Activated CD8-positive, alpha-beta T cell treated with anti-CD3 and anti-CD28 coated beads for 36 hours (primary cell): ENCODE measurements around the gene OR10A3. TPM values are rescaled to one million over a fixed set of nuclear protein-coding genes. Genes with fewer than 3 reads are reported as not detected.

Experiments
- ATAC-seq: fragments of 200-7000 bp; cut with Tn5 transposase; one replicate; pipeline ENCODE4 v1.10.0; 2021; ENCODE audit warnings: mild to moderate bottlenecking, moderate library complexity
- CTCF ChIA-PET: fragments of 350-600 bp; sonication (Branson Sonifier 250); formaldehyde crosslinking; loops from one replicate; lab custom pipeline; 2021; ENCODE audit warnings: antibody characterized with exemption; lab: Charles Lee
- POLR2A ChIA-PET: fragments of 350-600 bp; sonication (Branson Sonifier 250); formaldehyde crosslinking; loops from one replicate; lab custom pipeline; 2021; ENCODE audit warnings: antibody characterized with exemption; lab: Charles Lee
- DNase-seq: peaks from one replicate; pipeline ENCODE4 v3.0.0-alpha.2; 2020
- H3K27ac Mint-ChIP-seq: one replicate; pipeline ENCODE4 v1.8.0; 2021; ENCODE audit warnings: mild to moderate bottlenecking, mixed read lengths
- H3K27me3 Mint-ChIP-seq: one replicate; pipeline ENCODE4 v1.8.0; 2021; ENCODE audit warnings: mixed read lengths
- H3K36me3 Mint-ChIP-seq: one replicate; pipeline ENCODE4 v1.8.0; 2021; ENCODE audit warnings: low read depth, mixed read lengths
- H3K4me1 Mint-ChIP-seq: one replicate; pipeline ENCODE4 v1.8.0; 2021; ENCODE audit warnings: low read depth, mixed read lengths
- H3K4me3 Mint-ChIP-seq: one replicate; pipeline ENCODE4 v1.8.0; 2021; ENCODE audit warnings: mild to moderate bottlenecking, moderate library complexity, mixed read lengths
- H3K9me3 Mint-ChIP-seq: one replicate; pipeline ENCODE4 v1.8.0; 2021; ENCODE audit warnings: mixed read lengths
- intact Hi-C: fragments of 100-400 bp; cut with micrococcal nuclease; formaldehyde crosslinking; loops from one replicate; pipeline ENCODE4 v1.10.0; 2022
- total RNA-seq, 2 experiments: library from RNA; stranded (reverse); gene quantifications; one replicate each; pipeline ENCODE4 v1.2.3, GENCODE V29; 2021
- TF ChIP-seq, protein P1 (sequence below): fragments of 200-600 bp; IDR thresholded peaks from one replicate; pipeline ENCODE4 v1.8.0; 2022; ENCODE audit warnings: antibody characterized with exemption, mild to moderate bottlenecking

The OR10A3 gene
- total RNA-seq, 2 experiments from 2014 or later, result not detected

DNA sequence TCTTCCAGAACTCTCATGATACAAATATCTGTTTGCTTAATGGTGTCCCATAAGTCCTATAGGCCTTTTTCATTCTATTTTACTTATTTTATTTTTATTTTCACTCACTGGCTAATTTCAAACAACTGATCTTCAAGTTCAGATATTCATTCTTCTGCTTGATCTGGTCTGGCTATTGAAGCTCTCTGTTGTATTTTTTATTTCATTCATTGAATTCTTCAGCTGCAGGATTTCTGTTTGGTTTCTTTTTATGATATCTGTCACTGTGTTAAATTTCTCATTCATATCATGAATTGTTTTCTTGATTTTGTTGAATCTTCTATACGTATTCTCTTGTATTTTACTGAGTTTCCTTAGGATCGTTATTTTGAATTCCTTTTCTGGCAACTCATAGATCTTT lies 2.6 kb upstream of the OR10A3 start:
- CTCF ChIA-PET, result no interaction called here
- intact Hi-C loops, result no loop called here
- no peaks in the 10 kb centered on the region for H3K36me3 Mint-ChIP-seq
- ATAC-seq (no peak), DNase-seq (no peak)
- POLR2A ChIA-PET, result no interaction called here
- TF ChIP-seq, protein P1, sequence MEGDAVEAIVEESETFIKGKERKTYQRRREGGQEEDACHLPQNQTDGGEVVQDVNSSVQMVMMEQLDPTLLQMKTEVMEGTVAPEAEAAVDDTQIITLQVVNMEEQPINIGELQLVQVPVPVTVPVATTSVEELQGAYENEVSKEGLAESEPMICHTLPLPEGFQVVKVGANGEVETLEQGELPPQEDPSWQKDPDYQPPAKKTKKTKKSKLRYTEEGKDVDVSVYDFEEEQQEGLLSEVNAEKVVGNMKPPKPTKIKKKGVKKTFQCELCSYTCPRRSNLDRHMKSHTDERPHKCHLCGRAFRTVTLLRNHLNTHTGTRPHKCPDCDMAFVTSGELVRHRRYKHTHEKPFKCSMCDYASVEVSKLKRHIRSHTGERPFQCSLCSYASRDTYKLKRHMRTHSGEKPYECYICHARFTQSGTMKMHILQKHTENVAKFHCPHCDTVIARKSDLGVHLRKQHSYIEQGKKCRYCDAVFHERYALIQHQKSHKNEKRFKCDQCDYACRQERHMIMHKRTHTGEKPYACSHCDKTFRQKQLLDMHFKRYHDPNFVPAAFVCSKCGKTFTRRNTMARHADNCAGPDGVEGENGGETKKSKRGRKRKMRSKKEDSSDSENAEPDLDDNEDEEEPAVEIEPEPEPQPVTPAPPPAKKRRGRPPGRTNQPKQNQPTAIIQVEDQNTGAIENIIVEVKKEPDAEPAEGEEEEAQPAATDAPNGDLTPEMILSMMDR, result no peak
- no peaks in the 10 kb centered on the region for H3K4me1 Mint-ChIP-seq
- no peak overlapping the region for H3K4me3 Mint-ChIP-seq
- H3K27me3 Mint-ChIP-seq, result peaks cover 9% of the 10 kb centered on the region
- H3K27ac Mint-ChIP-seq, result no peak overlapping the region
- peaks cover 9% of the 10 kb centered on the region for H3K9me3 Mint-ChIP-seq

DNA sequence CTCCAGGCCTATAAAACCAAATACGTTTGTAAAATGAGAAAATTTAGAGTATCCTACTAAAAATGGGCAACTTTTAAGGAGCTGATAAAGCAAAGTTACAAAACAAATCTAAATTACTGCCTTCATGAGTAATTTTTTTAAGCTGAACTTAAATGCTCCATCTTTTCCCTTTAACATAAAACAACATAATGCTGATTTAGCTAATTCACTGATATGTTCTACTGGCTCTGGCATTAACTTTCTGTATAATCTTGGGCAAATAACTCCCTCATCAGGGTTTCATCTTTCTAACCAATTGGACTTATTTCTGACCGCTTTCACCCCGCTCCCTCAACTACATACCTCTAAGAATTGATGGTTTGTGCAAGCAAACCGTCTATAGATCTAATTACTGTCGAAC lies 362 bp downstream of the OR10A3 start:
- no peak overlapping the region for H3K27ac Mint-ChIP-seq
- no peak for ATAC-seq
- ChIA-PET CTCF (no interaction called here), POLR2A (no interaction called here)
- DNase-seq, result no peak
- no peaks in the 10 kb centered on the region for H3K36me3 Mint-ChIP-seq
- H3K4me3 Mint-ChIP-seq, result no peak overlapping the region
- TF ChIP-seq, protein P1, result no peak
- peaks cover 7% of the 10 kb centered on the region for H3K27me3 Mint-ChIP-seq
- intact Hi-C loops, result no loop called here
- H3K9me3 Mint-ChIP-seq, result peaks cover 9% of the 10 kb centered on the region
- no peaks in the 10 kb centered on the region for H3K4me1 Mint-ChIP-seq

DNA sequence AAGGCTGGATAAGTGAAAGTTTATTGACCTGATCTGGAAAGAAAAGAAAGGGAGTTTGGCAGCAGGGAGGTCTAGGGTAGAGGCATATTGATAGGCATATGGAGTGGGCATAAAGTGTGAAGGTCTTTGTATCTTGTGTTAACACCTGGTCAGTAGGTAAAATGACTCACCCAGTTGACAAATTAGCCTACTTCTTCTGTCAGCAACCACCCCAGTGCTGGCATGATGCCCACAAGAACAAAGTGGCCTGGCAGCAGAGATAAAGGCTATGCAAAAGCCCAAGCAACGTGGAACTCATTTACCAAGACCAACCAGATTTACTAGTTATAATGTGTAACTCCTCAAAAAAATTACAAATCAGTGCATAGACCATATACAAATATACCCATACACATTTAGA lies 4.9 kb downstream of the OR10A3 start:
- H3K27me3 Mint-ChIP-seq, result peaks cover 21% of the 10 kb centered on the region
- no peaks in the 10 kb centered on the region for H3K9me3 Mint-ChIP-seq
- TF ChIP-seq, protein P1, result no peak
- H3K4me1 Mint-ChIP-seq, result no peaks in the 10 kb centered on the region
- ATAC-seq (no peak), DNase-seq (no peak)
- H3K4me3 Mint-ChIP-seq, result no peak overlapping the region
- intact Hi-C loops, result no loop called here
- POLR2A ChIA-PET, result no interaction called here
- H3K36me3 Mint-ChIP-seq, result no peaks in the 10 kb centered on the region
- H3K27ac Mint-ChIP-seq, result no peak overlapping the region
- CTCF ChIA-PET, result no interaction called here

DNA sequence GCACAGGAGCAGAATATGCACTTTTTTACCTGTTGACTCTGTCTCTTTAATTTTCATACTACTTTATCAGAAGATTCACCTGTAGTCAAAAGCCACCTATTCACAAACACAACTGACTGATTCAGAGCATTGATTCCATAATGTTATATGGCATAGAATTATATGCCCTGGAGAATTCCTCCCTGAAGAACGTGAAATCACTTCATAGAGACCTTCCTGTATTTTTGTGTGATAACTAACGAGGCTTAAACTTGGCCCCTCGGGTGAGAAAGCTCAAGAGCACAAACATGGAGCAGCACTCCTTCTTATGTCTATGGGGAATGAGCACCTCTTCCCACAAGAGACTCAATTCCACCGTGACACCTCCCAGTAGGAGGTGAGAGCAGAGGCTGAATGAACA lies 10.3 kb downstream of the OR10A3 start, which contains the start of gene OR10A6:
TSS of gene OR10A6 (minus strand) at position 101 of the 400 bp plus-strand sequence. CDS start 2,606 bp downstream, outside the sequence.
- Mint-ChIP-seq H3K9me3 (no peaks in the 10 kb centered on the region), H3K27ac (no peak within 1 kb of the TSS), H3K36me3 (no peaks in the 10 kb centered on the region), H3K27me3 (peaks cover 24% of the 10 kb centered on the region), H3K4me1 (no peaks in the 10 kb centered on the region), H3K4me3 (no peak within 1 kb of the TSS)
- TF ChIP-seq, protein P1, result no peak
- CTCF ChIA-PET, result no interaction called here
- DNase-seq (no peak), ATAC-seq (no peak)
- intact Hi-C loops, result no loop called here
- POLR2A ChIA-PET, result no interaction called here

DNA sequence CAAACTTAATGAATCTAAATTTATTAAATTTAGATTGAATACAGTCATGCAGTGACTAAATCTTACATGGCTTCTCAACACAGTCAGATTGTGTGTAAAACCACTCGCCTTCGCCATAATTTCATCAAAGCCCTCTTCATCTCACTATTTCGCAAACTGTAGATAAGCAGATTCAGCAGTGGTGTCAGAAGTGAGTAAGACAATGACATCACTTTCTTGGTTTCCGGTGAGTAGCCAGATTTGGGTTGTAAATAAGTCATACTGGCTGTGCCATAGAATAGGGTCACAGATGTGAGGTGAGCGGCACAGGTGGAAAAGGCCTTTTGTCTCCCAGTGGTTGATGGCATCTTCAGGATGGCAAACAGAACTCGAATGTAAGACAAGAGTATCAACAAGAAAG lies 13.9 kb downstream of the OR10A3 start:
- no peaks in the 10 kb centered on the region for H3K36me3 Mint-ChIP-seq
- no peaks in the 10 kb centered on the region for H3K9me3 Mint-ChIP-seq

More for the DNA sequence above, 13.9 kb downstream of the OR10A3 start:
- H3K4me3 Mint-ChIP-seq, result no peak overlapping the region
- TF ChIP-seq, protein P1, result no peak
- H3K4me1 Mint-ChIP-seq, result no peaks in the 10 kb centered on the region
- intact Hi-C loops, result no loop called here
- no peak overlapping the region for H3K27ac Mint-ChIP-seq
- no peak for ATAC-seq
- DNase-seq, result no peak
- ChIA-PET POLR2A (no interaction called here), CTCF (no interaction called here)
- H3K27me3 Mint-ChIP-seq, result peaks cover 12% of the 10 kb centered on the region
